ENCODE results near the gene LRPAP1.
A peak's percentile ranks its signal among the peaks of the same experiment; 100 is the strongest.
"Not testable (repeated sequence)": the region's sequence is repeated elsewhere in the genome, so short reads cannot be mapped to it uniquely, and the experiment has no call there.

LRPAP1 gene

GRCh38 chr4:3531879-3532750 is at the start of gene LRPAP1:
Gene LRPAP1, minus strand, starts transcription at chr4:3532422. Its CDS starts 10 bp downstream, at chr4:3532412.
- peak; percentile 98 for DNase-seq (ENCODE audit: low spot score)

GRCh38 chr4:3581334-3582090 is 49.3 kb upstream of the LRPAP1 start:
- DNase-seq (ENCODE audit: low spot score), result not testable (repeated sequence)

- DNase-seq (ENCODE audit: low spot score), result not testable (repeated sequence)
Measured at GRCh38 chr4:3580859-3581258, 48.6 kb upstream of the LRPAP1 start.

- DNase-seq (ENCODE audit: low spot score), result not testable (repeated sequence)
Measured at GRCh38 chr4:3578527-3579144, 46.4 kb upstream of the LRPAP1 start.

- DNase-seq (ENCODE audit: low spot score), result not testable (repeated sequence)
Measured at GRCh38 chr4:3578052-3578451, 45.8 kb upstream of the LRPAP1 start.

- DNase-seq (ENCODE audit: low spot score), result not testable (repeated sequence)
Measured at GRCh38 chr4:3577208-3577892, 45.1 kb upstream of the LRPAP1 start.

- DNase-seq (ENCODE audit: low spot score), result not testable (repeated sequence)
Measured at GRCh38 chr4:3576533-3577207, 44.4 kb upstream of the LRPAP1 start.

GRCh38 chr4:3575426-3576369 is 43.5 kb upstream of the LRPAP1 start:
- DNase-seq (ENCODE audit: low spot score), result not testable (repeated sequence)

- DNase-seq (ENCODE audit: low spot score), result not testable (repeated sequence)
Measured at GRCh38 chr4:3574865-3575264, 42.6 kb upstream of the LRPAP1 start.

- not testable (repeated sequence) for DNase-seq (ENCODE audit: low spot score)
Measured at GRCh38 chr4:3574346-3574745, 42.1 kb upstream of the LRPAP1 start.

GRCh38 chr4:3573131-3573530 is 40.9 kb upstream of the LRPAP1 start:
- no peak for DNase-seq (ENCODE audit: low spot score)

GRCh38 chr4:3572363-3572762 is 40.1 kb upstream of the LRPAP1 start:
- no peak for DNase-seq (ENCODE audit: low spot score)

GRCh38 chr4:3571921-3572320 is 39.7 kb upstream of the LRPAP1 start:
- DNase-seq (ENCODE audit: low spot score), result no peak

GRCh38 chr4:3570923-3571322 is 38.7 kb upstream of the LRPAP1 start:
- not testable (repeated sequence) for DNase-seq (ENCODE audit: low spot score)

GRCh38 chr4:3569611-3570010 is 37.4 kb upstream of the LRPAP1 start:
- not testable (repeated sequence) for DNase-seq (ENCODE audit: low spot score)

- DNase-seq (ENCODE audit: low spot score), result not testable (repeated sequence)
Measured at GRCh38 chr4:3566701-3567100, 34.5 kb upstream of the LRPAP1 start.

- DNase-seq (ENCODE audit: low spot score), result not testable (repeated sequence)
Measured at GRCh38 chr4:3566301-3566700, 34.1 kb upstream of the LRPAP1 start.

- not testable (repeated sequence) for DNase-seq (ENCODE audit: low spot score)
Measured at GRCh38 chr4:3564948-3565347, 32.7 kb upstream of the LRPAP1 start.

- DNase-seq (ENCODE audit: low spot score), result no peak
Measured at GRCh38 chr4:3563403-3563802, 31.2 kb upstream of the LRPAP1 start.

GRCh38 chr4:3562127-3562526 is 29.9 kb upstream of the LRPAP1 start:
- DNase-seq (ENCODE audit: low spot score), result not testable (repeated sequence)
